ENCODE measurements around the gene MSLN.

DNA sequence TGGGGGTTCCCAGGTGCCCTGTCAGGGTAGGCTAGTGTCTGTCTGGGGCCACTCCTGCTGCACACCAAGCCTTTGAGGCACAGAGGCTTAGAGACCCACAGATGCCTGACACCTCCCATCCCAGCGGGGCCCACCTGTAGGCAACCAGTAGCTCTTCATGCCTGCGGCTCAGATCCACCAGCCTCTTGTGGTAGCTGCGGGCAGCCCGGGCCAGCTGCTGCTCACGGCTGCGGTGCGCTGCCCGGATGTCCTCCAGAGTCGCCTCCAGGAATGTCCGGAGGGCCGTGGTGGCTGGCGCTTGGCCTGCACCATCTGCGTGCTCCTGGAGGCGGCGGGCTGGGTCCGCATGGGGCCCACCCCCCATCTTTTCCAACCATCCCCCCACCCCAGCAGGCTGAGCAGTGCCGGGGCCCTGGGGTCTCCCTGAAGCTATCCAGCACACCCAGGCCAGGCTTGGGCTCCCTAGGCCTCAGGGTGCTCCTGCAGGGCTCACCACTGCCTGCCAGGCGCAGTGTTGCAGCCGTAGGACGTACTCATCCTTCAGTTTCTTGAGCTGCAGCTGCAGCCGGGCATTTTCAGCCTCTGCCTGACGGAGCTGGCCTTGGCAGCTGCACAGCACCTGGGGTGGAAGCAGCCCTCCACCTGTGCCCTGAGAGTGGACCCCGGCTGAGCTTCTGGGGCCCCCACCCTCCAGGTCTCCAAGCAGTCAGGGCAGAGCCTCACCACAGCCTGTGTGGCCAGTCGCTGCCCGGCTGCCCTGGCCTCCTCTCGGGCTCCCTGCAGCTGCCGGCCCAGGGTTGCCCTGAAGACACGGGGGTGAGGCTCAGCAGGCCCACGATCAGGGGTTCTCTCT is 36.1 kb upstream of the MSLN start:
- TF ChIP-seq, protein P1, sequence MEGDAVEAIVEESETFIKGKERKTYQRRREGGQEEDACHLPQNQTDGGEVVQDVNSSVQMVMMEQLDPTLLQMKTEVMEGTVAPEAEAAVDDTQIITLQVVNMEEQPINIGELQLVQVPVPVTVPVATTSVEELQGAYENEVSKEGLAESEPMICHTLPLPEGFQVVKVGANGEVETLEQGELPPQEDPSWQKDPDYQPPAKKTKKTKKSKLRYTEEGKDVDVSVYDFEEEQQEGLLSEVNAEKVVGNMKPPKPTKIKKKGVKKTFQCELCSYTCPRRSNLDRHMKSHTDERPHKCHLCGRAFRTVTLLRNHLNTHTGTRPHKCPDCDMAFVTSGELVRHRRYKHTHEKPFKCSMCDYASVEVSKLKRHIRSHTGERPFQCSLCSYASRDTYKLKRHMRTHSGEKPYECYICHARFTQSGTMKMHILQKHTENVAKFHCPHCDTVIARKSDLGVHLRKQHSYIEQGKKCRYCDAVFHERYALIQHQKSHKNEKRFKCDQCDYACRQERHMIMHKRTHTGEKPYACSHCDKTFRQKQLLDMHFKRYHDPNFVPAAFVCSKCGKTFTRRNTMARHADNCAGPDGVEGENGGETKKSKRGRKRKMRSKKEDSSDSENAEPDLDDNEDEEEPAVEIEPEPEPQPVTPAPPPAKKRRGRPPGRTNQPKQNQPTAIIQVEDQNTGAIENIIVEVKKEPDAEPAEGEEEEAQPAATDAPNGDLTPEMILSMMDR (conservative IDR thresholded peaks at IDR 0.05; ENCODE audit: low read depth in 2 of 2), result no peak
- TF ChIP-seq EZH2 (IDR thresholded peaks at IDR 0.05; ENCODE audit: low read depth, unreplicated experiment), result no peak
- TF ChIP-seq, protein P2, sequence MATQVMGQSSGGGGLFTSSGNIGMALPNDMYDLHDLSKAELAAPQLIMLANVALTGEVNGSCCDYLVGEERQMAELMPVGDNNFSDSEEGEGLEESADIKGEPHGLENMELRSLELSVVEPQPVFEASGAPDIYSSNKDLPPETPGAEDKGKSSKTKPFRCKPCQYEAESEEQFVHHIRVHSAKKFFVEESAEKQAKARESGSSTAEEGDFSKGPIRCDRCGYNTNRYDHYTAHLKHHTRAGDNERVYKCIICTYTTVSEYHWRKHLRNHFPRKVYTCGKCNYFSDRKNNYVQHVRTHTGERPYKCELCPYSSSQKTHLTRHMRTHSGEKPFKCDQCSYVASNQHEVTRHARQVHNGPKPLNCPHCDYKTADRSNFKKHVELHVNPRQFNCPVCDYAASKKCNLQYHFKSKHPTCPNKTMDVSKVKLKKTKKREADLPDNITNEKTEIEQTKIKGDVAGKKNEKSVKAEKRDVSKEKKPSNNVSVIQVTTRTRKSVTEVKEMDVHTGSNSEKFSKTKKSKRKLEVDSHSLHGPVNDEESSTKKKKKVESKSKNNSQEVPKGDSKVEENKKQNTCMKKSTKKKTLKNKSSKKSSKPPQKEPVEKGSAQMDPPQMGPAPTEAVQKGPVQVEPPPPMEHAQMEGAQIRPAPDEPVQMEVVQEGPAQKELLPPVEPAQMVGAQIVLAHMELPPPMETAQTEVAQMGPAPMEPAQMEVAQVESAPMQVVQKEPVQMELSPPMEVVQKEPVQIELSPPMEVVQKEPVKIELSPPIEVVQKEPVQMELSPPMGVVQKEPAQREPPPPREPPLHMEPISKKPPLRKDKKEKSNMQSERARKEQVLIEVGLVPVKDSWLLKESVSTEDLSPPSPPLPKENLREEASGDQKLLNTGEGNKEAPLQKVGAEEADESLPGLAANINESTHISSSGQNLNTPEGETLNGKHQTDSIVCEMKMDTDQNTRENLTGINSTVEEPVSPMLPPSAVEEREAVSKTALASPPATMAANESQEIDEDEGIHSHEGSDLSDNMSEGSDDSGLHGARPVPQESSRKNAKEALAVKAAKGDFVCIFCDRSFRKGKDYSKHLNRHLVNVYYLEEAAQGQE (IDR thresholded peaks at IDR 0.05; ENCODE audit: unreplicated experiment), result no peak
- no peak for TF ChIP-seq POLR2AphosphoS5 (IDR thresholded peaks at IDR 0.05; ENCODE audit: low read depth)
- TF ChIP-seq, protein P3, sequence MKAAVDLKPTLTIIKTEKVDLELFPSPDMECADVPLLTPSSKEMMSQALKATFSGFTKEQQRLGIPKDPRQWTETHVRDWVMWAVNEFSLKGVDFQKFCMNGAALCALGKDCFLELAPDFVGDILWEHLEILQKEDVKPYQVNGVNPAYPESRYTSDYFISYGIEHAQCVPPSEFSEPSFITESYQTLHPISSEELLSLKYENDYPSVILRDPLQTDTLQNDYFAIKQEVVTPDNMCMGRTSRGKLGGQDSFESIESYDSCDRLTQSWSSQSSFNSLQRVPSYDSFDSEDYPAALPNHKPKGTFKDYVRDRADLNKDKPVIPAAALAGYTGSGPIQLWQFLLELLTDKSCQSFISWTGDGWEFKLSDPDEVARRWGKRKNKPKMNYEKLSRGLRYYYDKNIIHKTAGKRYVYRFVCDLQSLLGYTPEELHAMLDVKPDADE (IDR thresholded peaks at IDR 0.05), result no peak
- TF ChIP-seq JUNB (IDR thresholded peaks at IDR 0.05; ENCODE audit: unreplicated experiment), result no peak
- no peak for TF ChIP-seq STAT1 (IDR thresholded peaks at IDR 0.05; ENCODE audit: unreplicated experiment)
- no peak for TF ChIP-seq CREB1 (CRISPR knock-in tag; IDR thresholded peaks at IDR 0.05; ENCODE audit: low read depth)
- no peak for TF ChIP-seq EZH2phosphoT487 (IDR thresholded peaks at IDR 0.05; ENCODE audit: unreplicated experiment)
